HepG2 (cell line): ENCODE data around the gene SYCE3. TPM values are rescaled to one million over a fixed set of nuclear protein-coding genes. Genes with fewer than 3 reads are reported as not detected.

ENCODE experiments used
- AGO1 ChIP-seq: fragments of 200-400 bp; formaldehyde crosslinking; IDR thresholded peaks from 2 replicates; pipeline ENCODE4 v1.6.1; 2017; ENCODE audit warnings: mild to moderate bottlenecking, low read depth, low read length, moderate library complexity; ENCODE audit not compliant: poor library complexity, severe bottlenecking
- HDAC1 ChIP-seq: sonication (generic); formaldehyde crosslinking; IDR thresholded peaks from 2 replicates; pipeline ENCODE4 v1.5.1; 2020; ENCODE audit warnings: mild to moderate bottlenecking, missing genetic modification reagents
- HNRNPUL1 ChIP-seq: fragments of 200-400 bp; formaldehyde crosslinking; IDR thresholded peaks from 2 replicates; pipeline ENCODE4 v1.6.1; 2017; ENCODE audit warnings: low read depth, mild to moderate bottlenecking, low read length, moderate library complexity
- MBNL3 ChIP-seq: fragments of 250-450 bp; sonication (Bioruptor Pico); conservative IDR thresholded peaks from 2 replicates; pipeline ENCODE4 v1.8.0; 2022; ENCODE audit warnings: mild to moderate bottlenecking, inconsistent platforms
- NFATC3 ChIP-seq: sonication (generic); formaldehyde crosslinking; IDR thresholded peaks from 2 replicates; pipeline ENCODE4 v1.5.1; 2020; ENCODE audit warnings: mild to moderate bottlenecking, missing genetic modification reagents
- NFE2 ChIP-seq: sonication (generic); formaldehyde crosslinking; IDR thresholded peaks from 2 replicates; pipeline ENCODE4 v1.4.0; 2020; ENCODE audit warnings: missing genetic modification reagents
- NFIB ChIP-seq: sonication (generic); formaldehyde crosslinking; IDR thresholded peaks from 2 replicates; pipeline ENCODE4 v1.9.0; 2021; ENCODE audit warnings: missing genetic modification reagents, mild to moderate bottlenecking, borderline replicate concordance
- PHF5A ChIP-seq: IDR thresholded peaks from one replicate; pipeline ENCODE4 v1.6.1; 2018; ENCODE audit warnings: low read depth, missing genetic modification reagents; ENCODE audit not compliant: unreplicated experiment
- PPARG ChIP-seq: conservative IDR thresholded peaks from 2 replicates; pipeline ENCODE4 v1.6.1; 2016; ENCODE audit warnings: missing biosample characterization, missing genetic modification reagents
- RFX1 ChIP-seq: fragments of 450-650 bp; IDR thresholded peaks from 2 replicates; pipeline ENCODE4 v1.6.1; 2017
- RFXANK ChIP-seq: IDR thresholded peaks from 2 replicates; pipeline ENCODE4 v1.6.1; 2016
- SNAI1 ChIP-seq: sonication (generic); formaldehyde crosslinking; IDR thresholded peaks from 2 replicates; pipeline ENCODE4 v1.5.0; 2020; ENCODE audit warnings: mild to moderate bottlenecking, missing genetic modification reagents, borderline replicate concordance
- STAG1 ChIP-seq: sonication (generic); formaldehyde crosslinking; IDR thresholded peaks from 2 replicates; pipeline ENCODE4 v1.4.0; 2020; ENCODE audit warnings: missing genetic modification reagents
- U2AF2 ChIP-seq: fragments of 200-400 bp; formaldehyde crosslinking; IDR thresholded peaks from 2 replicates; pipeline ENCODE4 v1.6.1; 2017; ENCODE audit warnings: low read depth, mild to moderate bottlenecking, low read length
- ZNF251 ChIP-seq: sonication (generic); formaldehyde crosslinking; IDR thresholded peaks from 2 replicates; pipeline ENCODE4 v1.9.0; 2021; ENCODE audit warnings: mild to moderate bottlenecking, missing genetic modification reagents
- ZNF577 ChIP-seq: sonication (generic); formaldehyde crosslinking; IDR thresholded peaks from 2 replicates; pipeline ENCODE4 v1.4.0; 2020; ENCODE audit warnings: mild to moderate bottlenecking, low read depth, missing genetic modification reagents, borderline replicate concordance
- ZNF678 ChIP-seq: sonication (generic); formaldehyde crosslinking; IDR thresholded peaks from 2 replicates; pipeline ENCODE4 v1.4.0; 2020; ENCODE audit warnings: mild to moderate bottlenecking, missing genetic modification reagents
- ZNF768 ChIP-seq: sonication (generic); formaldehyde crosslinking; IDR thresholded peaks from 2 replicates; pipeline ENCODE4 v1.4.0; 2020; ENCODE audit warnings: missing genetic modification reagents
- ZNF883 ChIP-seq: sonication (generic); formaldehyde crosslinking; IDR thresholded peaks from 2 replicates; pipeline ENCODE4 v1.5.1; 2020; ENCODE audit warnings: mild to moderate bottlenecking, missing genetic modification reagents; ENCODE audit errors: not compliant biosample characterization
- polyA plus RNA-seq, 8 experiments: library from polyadenylated mRNA; depleted of rRNA in 3 of 8; stranded (reverse) in 7 of 8; unstranded in 1 of 8; fragments of >200 nt; fragmentation: Illumina TruSeq in 4 of 8; extraction: Trizol in 4 of 8; gene quantifications; 2 replicates each; pipeline versions ENCODE4 v1.2.1 to v1.2.3, GENCODE V29; 2011 to 2016; ENCODE audit warnings: low read depth in 4 of 8, missing spikeins in 1 of 8, mixed read lengths in 1 of 8; ENCODE audit not compliant: insufficient read depth in 1 of 8
- total RNA-seq, 5 experiments: library from RNA; depleted of rRNA; stranded (reverse); fragments of >200 nt; fragmentation: Illumina TruSeq; extraction: Trizol; gene quantifications; 2 replicates each; pipeline ENCODE4 v1.2.3, GENCODE V29; 2016; ENCODE audit warnings: low read depth in 1 of 5
- TF ChIP-seq, protein P1 (sequence below): sonication (generic); formaldehyde crosslinking; IDR thresholded peaks from 2 replicates; pipeline ENCODE4 v1.4.0; 2020; ENCODE audit warnings: missing genetic modification reagents
- TF ChIP-seq, protein P2 (sequence below): sonication (generic); IDR thresholded peaks from 2 replicates; pipeline ENCODE4 v1.6.1; 2016; ENCODE audit warnings: low read depth, borderline replicate concordance
- TF ChIP-seq, protein P3 (sequence below): sonication (generic); formaldehyde crosslinking; IDR thresholded peaks from 2 replicates; pipeline ENCODE4 v1.4.0; 2020; ENCODE audit warnings: missing genetic modification reagents

Gene SYCE3
- total and polyA plus RNA-seq, 2 of the 13 experiments (the other 11 are each of a cell fraction or from before 2014, with no cell fraction given) = not detected

DNA sequence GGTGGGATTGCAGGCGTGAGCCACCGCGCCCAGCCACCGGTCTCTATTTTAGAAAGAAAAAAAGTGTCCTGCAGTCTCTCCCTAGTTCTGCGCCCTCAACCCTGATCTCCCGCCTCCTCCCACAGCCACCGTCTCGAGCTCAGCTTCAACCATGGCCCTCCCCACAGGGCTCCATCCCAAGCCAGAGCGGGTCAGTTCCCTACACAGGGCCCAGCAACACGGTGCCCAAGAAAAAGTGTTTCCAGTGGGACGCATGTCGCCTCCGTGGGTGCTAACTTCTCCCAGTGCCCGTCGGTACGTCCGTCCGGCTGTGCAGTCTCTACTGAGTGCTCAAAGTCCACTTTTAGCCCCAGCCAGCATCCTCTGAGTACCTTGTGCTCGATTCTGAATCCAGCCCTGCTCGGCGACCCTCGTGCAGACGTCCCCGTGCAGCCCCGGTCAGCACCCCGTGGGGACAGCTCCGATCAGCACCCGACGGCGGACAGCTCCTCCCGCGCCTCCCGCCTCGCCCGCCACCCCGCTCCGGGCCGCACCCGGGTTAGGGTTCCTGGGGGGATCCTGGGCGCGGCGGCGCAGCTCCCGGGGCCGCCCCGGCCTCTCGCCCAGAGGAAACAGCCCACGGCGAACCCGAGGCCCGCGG is 37.2 kb upstream of the SYCE3 start (continued):
- TF ChIP-seq STAG1 (CRISPR knock-in tag) = peak; percentile 27; the same call in 1 of the 2 replicates
- peak; percentile 78 for TF ChIP-seq NFE2 (CRISPR knock-in tag)
- no peak for TF ChIP-seq HNRNPUL1
- peak; percentile 96; the same call in 1 of the 2 replicates for TF ChIP-seq RFXANK (CRISPR knock-in tag)
- TF ChIP-seq ZNF883 (CRISPR knock-in tag) = peak; percentile 99
- peak; percentile 98 for TF ChIP-seq ZNF678 (CRISPR knock-in tag)
- TF ChIP-seq AGO1 = no peak
- peak; percentile 83; the same call in 1 of the 2 replicates for TF ChIP-seq NFATC3 (CRISPR knock-in tag)
- no peak for TF ChIP-seq MBNL3 (CRISPR knock-in tag)
- peak; percentile 97; the same call in 1 of the 2 replicates for TF ChIP-seq ZNF251 (CRISPR knock-in tag)
- peak; percentile 98 for TF ChIP-seq SNAI1 (CRISPR knock-in tag)
- TF ChIP-seq PHF5A (CRISPR knock-in tag) = peak; percentile 86
- TF ChIP-seq ZNF577 = no peak
- TF ChIP-seq, protein P1, sequence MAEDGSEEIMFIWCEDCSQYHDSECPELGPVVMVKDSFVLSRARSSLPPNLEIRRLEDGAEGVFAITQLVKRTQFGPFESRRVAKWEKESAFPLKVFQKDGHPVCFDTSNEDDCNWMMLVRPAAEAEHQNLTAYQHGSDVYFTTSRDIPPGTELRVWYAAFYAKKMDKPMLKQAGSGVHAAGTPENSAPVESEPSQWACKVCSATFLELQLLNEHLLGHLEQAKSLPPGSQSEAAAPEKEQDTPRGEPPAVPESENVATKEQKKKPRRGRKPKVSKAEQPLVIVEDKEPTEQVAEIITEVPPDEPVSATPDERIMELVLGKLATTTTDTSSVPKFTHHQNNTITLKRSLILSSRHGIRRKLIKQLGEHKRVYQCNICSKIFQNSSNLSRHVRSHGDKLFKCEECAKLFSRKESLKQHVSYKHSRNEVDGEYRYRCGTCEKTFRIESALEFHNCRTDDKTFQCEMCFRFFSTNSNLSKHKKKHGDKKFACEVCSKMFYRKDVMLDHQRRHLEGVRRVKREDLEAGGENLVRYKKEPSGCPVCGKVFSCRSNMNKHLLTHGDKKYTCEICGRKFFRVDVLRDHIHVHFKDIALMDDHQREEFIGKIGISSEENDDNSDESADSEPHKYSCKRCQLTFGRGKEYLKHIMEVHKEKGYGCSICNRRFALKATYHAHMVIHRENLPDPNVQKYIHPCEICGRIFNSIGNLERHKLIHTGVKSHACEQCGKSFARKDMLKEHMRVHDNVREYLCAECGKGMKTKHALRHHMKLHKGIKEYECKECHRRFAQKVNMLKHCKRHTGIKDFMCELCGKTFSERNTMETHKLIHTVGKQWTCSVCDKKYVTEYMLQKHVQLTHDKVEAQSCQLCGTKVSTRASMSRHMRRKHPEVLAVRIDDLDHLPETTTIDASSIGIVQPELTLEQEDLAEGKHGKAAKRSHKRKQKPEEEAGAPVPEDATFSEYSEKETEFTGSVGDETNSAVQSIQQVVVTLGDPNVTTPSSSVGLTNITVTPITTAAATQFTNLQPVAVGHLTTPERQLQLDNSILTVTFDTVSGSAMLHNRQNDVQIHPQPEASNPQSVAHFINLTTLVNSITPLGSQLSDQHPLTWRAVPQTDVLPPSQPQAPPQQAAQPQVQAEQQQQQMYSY (CRISPR knock-in tag) = peak; percentile 88
- TF ChIP-seq U2AF2 = no peak
- TF ChIP-seq HDAC1 (CRISPR knock-in tag) = peak; percentile 99
- peak; percentile 89; the same call in 1 of the 2 replicates for TF ChIP-seq NFIB
- TF ChIP-seq RFX1 = no peak
- TF ChIP-seq, protein P2, sequence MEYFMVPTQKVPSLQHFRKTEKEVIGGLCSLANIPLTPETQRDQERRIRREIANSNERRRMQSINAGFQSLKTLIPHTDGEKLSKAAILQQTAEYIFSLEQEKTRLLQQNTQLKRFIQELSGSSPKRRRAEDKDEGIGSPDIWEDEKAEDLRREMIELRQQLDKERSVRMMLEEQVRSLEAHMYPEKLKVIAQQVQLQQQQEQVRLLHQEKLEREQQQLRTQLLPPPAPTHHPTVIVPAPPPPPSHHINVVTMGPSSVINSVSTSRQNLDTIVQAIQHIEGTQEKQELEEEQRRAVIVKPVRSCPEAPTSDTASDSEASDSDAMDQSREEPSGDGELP = no peak
- peak; percentile 93 for TF ChIP-seq ZNF768 (CRISPR knock-in tag)
- TF ChIP-seq, protein P3, sequence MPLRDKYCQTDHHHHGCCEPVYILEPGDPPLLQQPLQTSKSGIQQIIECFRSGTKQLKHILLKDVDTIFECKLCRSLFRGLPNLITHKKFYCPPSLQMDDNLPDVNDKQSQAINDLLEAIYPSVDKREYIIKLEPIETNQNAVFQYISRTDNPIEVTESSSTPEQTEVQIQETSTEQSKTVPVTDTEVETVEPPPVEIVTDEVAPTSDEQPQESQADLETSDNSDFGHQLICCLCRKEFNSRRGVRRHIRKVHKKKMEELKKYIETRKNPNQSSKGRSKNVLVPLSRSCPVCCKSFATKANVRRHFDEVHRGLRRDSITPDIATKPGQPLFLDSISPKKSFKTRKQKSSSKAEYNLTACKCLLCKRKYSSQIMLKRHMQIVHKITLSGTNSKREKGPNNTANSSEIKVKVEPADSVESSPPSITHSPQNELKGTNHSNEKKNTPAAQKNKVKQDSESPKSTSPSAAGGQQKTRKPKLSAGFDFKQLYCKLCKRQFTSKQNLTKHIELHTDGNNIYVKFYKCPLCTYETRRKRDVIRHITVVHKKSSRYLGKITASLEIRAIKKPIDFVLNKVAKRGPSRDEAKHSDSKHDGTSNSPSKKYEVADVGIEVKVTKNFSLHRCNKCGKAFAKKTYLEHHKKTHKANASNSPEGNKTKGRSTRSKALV = peak; percentile 96
- peak; percentile 74 for TF ChIP-seq PPARG (CRISPR knock-in tag)
